Osteoblast (primary cell): ENCODE data around the gene C4orf50. TPM values are rescaled to one million over a fixed set of nuclear protein-coding genes. Genes with fewer than 3 reads are reported as not detected.

Experiments
- DNase-seq: peaks from one replicate; pipeline ENCODE4 v3.0.0; 2011; ENCODE audit warnings: low spot score, mixed read lengths; ENCODE audit not compliant: insufficient read length; ENCODE audit errors: missing footprints
- H2AFZ ChIP-seq: 2 replicates; pipeline ENCODE4 v1.6.0; 2011; ENCODE audit warnings: mild to moderate bottlenecking, low read length
- H3K27ac ChIP-seq: 2 replicates; pipeline ENCODE4 v1.5.1; 2011; ENCODE audit warnings: mild to moderate bottlenecking, low read depth, low read length, moderate library complexity
- H3K27me3 ChIP-seq: 2 replicates; pipeline ENCODE4 v1.6.0; 2012; ENCODE audit warnings: mild to moderate bottlenecking, control low read depth, inconsistent platforms, low read length, moderate library complexity; ENCODE audit not compliant: insufficient read depth
- H3K36me3 ChIP-seq: 2 replicates; pipeline ENCODE4 v1.5.1; 2011; ENCODE audit warnings: mild to moderate bottlenecking, low read length, control low read depth, moderate library complexity; ENCODE audit not compliant: insufficient read depth
- H3K4me1 ChIP-seq: 2 replicates; pipeline ENCODE4 v1.5.1; 2011; ENCODE audit warnings: mild to moderate bottlenecking, low read length, control low read depth, moderate library complexity; ENCODE audit not compliant: insufficient read depth
- H3K4me2 ChIP-seq: 2 replicates; pipeline ENCODE4 v1.6.0; 2011; ENCODE audit warnings: mild to moderate bottlenecking, low read length; ENCODE audit not compliant: insufficient read depth
- H3K4me3 ChIP-seq: fragments of 200-600 bp; sonication (generic); 3 replicates; pipeline ENCODE4 v1.5.1; 2012; ENCODE audit warnings: mild to moderate bottlenecking, low read length, inconsistent platforms; ENCODE audit not compliant: insufficient read depth
- H3K79me2 ChIP-seq: 2 replicates; pipeline ENCODE4 v1.6.0; 2012; ENCODE audit warnings: mild to moderate bottlenecking, low read length, control low read depth, inconsistent platforms; ENCODE audit not compliant: insufficient read depth
- H3K9me3 ChIP-seq: 2 replicates; pipeline ENCODE4 v1.5.1; 2011; ENCODE audit warnings: low read depth, low read length, control low read depth
- H4K20me1 ChIP-seq: 2 replicates; pipeline ENCODE4 v1.6.0; 2012; ENCODE audit warnings: mild to moderate bottlenecking, low read length, control low read depth; ENCODE audit not compliant: insufficient read depth
- CTCF ChIP-seq: IDR thresholded peaks from 2 replicates; pipeline ENCODE4 v1.5.1; 2011; ENCODE audit warnings: mild to moderate bottlenecking, low read depth, low read length, moderate library complexity; ENCODE audit errors: extremely low read depth
- total RNA-seq: library from RNA; depleted of rRNA; stranded (reverse); fragments of >200 nt; gene quantifications from 2 replicates; pipeline ENCODE4 v1.2.3, GENCODE V29; 2012

C4orf50 gene
- total RNA-seq, 1 donor: not detected

- Histone ChIP-seq H3K4me2 (no peak overlapping the region), H2AFZ (no peak overlapping the region), H3K9me3 (peaks cover 8% of the 10 kb centered on the region), H3K27ac (no peak overlapping the region), H3K36me3 (no peaks in the 10 kb centered on the region), H3K27me3 (no peaks in the 10 kb centered on the region), H3K4me1 (no peaks in the 10 kb centered on the region), H3K79me2 (no peaks in the 10 kb centered on the region), H3K4me3 (no peak overlapping the region), H4K20me1 (no peaks in the 10 kb centered on the region)
- TF ChIP-seq CTCF: no peak
- no peak for DNase-seq
These were observed 45.5 kb upstream of the C4orf50 start for GRCh38 chr4:6063684-6064083.

GRCh38 chr4:6062133-6062532 is 43.9 kb upstream of the C4orf50 start:
- H3K9me3 ChIP-seq: peaks cover 14% of the 10 kb centered on the region
- H3K27ac ChIP-seq: no peak overlapping the region
- no peaks in the 10 kb centered on the region for H4K20me1 ChIP-seq
- no peak overlapping the region for H3K4me2 ChIP-seq
- peak; percentile 37 for DNase-seq
- H3K4me1 ChIP-seq: no peaks in the 10 kb centered on the region
- no peak overlapping the region for H2AFZ ChIP-seq
- H3K4me3 ChIP-seq: no peak overlapping the region
- TF ChIP-seq CTCF: no peak
- no peaks in the 10 kb centered on the region for H3K36me3 ChIP-seq
- H3K79me2 ChIP-seq: no peaks in the 10 kb centered on the region
- H3K27me3 ChIP-seq: no peaks in the 10 kb centered on the region

- Histone ChIP-seq H3K79me2 (no peaks in the 10 kb centered on the region), H3K27me3 (no peaks in the 10 kb centered on the region), H3K4me2 (no peak overlapping the region), H2AFZ (no peak overlapping the region), H3K4me3 (no peak overlapping the region), H3K9me3 (peaks cover 14% of the 10 kb centered on the region), H3K4me1 (no peaks in the 10 kb centered on the region), H3K27ac (no peak overlapping the region), H4K20me1 (no peaks in the 10 kb centered on the region), H3K36me3 (no peaks in the 10 kb centered on the region)
- no peak for TF ChIP-seq CTCF
- no peak for DNase-seq
These were observed 41.2 kb upstream of the C4orf50 start for GRCh38 chr4:6059375-6059805.

GRCh38 chr4:6058531-6059374 is 40.5 kb upstream of the C4orf50 start:
- Histone ChIP-seq H3K36me3 (no peaks in the 10 kb centered on the region), H3K4me2 (no peak overlapping the region), H3K79me2 (no peaks in the 10 kb centered on the region), H3K27me3 (no peaks in the 10 kb centered on the region), H3K4me1 (no peaks in the 10 kb centered on the region), H3K4me3 (no peak overlapping the region), H3K27ac (no peak overlapping the region), H4K20me1 (no peaks in the 10 kb centered on the region), H2AFZ (no peak overlapping the region), H3K9me3 (peaks cover 14% of the 10 kb centered on the region)
- no peak for TF ChIP-seq CTCF
- DNase-seq: no peak
